K562 (cell line): ENCODE measurements around the gene DGCR6. TPM values are rescaled to one million over a fixed set of nuclear protein-coding genes. Genes with fewer than 3 reads are reported as not detected.
"Not testable (repeated sequence)": the region's sequence is repeated elsewhere in the genome, so short reads cannot be mapped to it uniquely, and the experiment has no call there.

Source experiments
- ATAC-seq: fragments of 200-7000 bp; cut with Tn5 transposase; 3 replicates; pipeline ENCODE4 v1.9.1; 2020; ENCODE audit warnings: moderate library complexity
- BruUV-seq: library from RNA; stranded (reverse); fragments of 400-500 nt; replicated peaks from 2 replicates; lab custom pipeline; 2021; lab: Mats Ljungman, UMichigan
- CTCF ChIA-PET: fragments of 300-600 bp; formaldehyde crosslinking; extraction: SDS; loops from one replicate; lab custom pipeline; 2021; ENCODE audit warnings: low intra/inter-chr PET ratio; lab: Yijun Ruan, JAX
- POLR2A ChIA-PET: fragments of 300-600, 350-650 bp; sonication (Branson Sonifier 250); formaldehyde crosslinking; extraction: SDS; loops from one replicate; lab custom pipeline; 2021; ENCODE audit warnings: antibody characterized with exemption, inconsistent platforms; lab: Yijun Ruan, JAX
- DNase-seq, 4 experiments: peaks; one replicate each; pipeline versions ENCODE4 v3.0.0 to v3.0.0-alpha.2; 2011 to 2018; ENCODE audit warnings: low spot score in 3 of 4, mixed read lengths in 3 of 4; ENCODE audit errors: extremely low read depth in 1 of 4
- FAIRE-seq: peaks from 2 replicates; lab custom pipeline; 2011; peaks lifted over from hg19 to GRCh38; lab: Jason Lieb, UNC
- H2AFZ ChIP-seq: 2 replicates; pipeline ENCODE4 v1.6.0; 2011; ENCODE audit warnings: low read depth, low read length, control low read depth, inconsistent platforms
- H3K27ac ChIP-seq: fragments of 200-600 bp; 3 replicates; pipeline ENCODE4 v1.8.0; 2011; ENCODE audit warnings: low read depth, mild to moderate bottlenecking, control low read depth, inconsistent platforms, low read length, moderate library complexity, mixed read lengths; ENCODE audit errors: extremely low read depth
- H3K27me3 ChIP-seq, 2 experiments: fragments of 300-600 bp in 1 of 2; 2 replicates in 1 of 2; 3 replicates in 1 of 2; pipeline versions ENCODE4 v1.6.0 to v1.8.0; 2011; ENCODE audit warnings: inconsistent platforms in 2 of 2, low read length in 2 of 2, mild to moderate bottlenecking in 1 of 2, mixed read lengths in 1 of 2, moderate library complexity in 1 of 2; ENCODE audit not compliant: control insufficient read depth in 2 of 2, insufficient read depth in 2 of 2
- H3K36me3 ChIP-seq: fragments of 300-600 bp; 3 replicates; pipeline ENCODE4 v1.8.0; 2011; ENCODE audit warnings: mild to moderate bottlenecking, low read length, inconsistent platforms; ENCODE audit not compliant: control insufficient read depth, insufficient read depth
- H3K4me1 ChIP-seq, 2 experiments: fragments of 200-600 bp in 1 of 2; replicated peaks in 1 of 2; 2 replicates in 1 of 2; 3 replicates in 1 of 2; pipeline versions ENCODE4 v1.5.1 to v1.8.0; 2011; ENCODE audit warnings: inconsistent platforms in 2 of 2, low read length in 2 of 2, mild to moderate bottlenecking in 1 of 2, mixed read lengths in 1 of 2, moderate library complexity in 1 of 2; ENCODE audit not compliant: control insufficient read depth in 2 of 2, insufficient read depth in 2 of 2
- H3K4me2 ChIP-seq: 2 replicates; pipeline ENCODE4 v1.6.1; 2011; ENCODE audit warnings: low read length, control low read depth, inconsistent platforms, mixed read lengths; ENCODE audit not compliant: insufficient read depth
- H3K4me3 ChIP-seq: fragments of 200-600 bp; sonication (generic), shearing (Covaris generic); 2 replicates; pipeline ENCODE4 v1.5.1; 2016; ENCODE audit warnings: control low read depth, inconsistent platforms
- H3K79me2 ChIP-seq: fragments of 200-600 bp; 3 replicates; pipeline ENCODE4 v1.8.0; 2011; ENCODE audit warnings: low read length, inconsistent platforms; ENCODE audit not compliant: control insufficient read depth, insufficient read depth
- H3K9ac ChIP-seq, 2 experiments: 2 replicates each; pipeline versions ENCODE4 v1.6.0 to v1.6.1; 2011; ENCODE audit warnings: low read depth in 2 of 2, low read length in 2 of 2, control low read depth in 1 of 2, inconsistent platforms in 1 of 2, mild to moderate bottlenecking in 1 of 2, mixed read lengths in 1 of 2; ENCODE audit not compliant: insufficient read depth in 1 of 2
- H3K9me1 ChIP-seq: one replicate; pipeline ENCODE4 v1.6.0; 2011; ENCODE audit warnings: inconsistent platforms, mild to moderate bottlenecking, low read length, moderate library complexity; ENCODE audit not compliant: control insufficient read depth, insufficient read depth
- H3K9me3 ChIP-seq: replicated peaks from 2 replicates; pipeline ENCODE4 v1.5.1; 2011; ENCODE audit warnings: low read depth, low read length, inconsistent platforms; ENCODE audit not compliant: control insufficient read depth, insufficient read depth
- H4K20me1 ChIP-seq: replicated peaks from 2 replicates; pipeline ENCODE4 v1.6.1; 2011; ENCODE audit warnings: low read length, inconsistent platforms, mixed read lengths; ENCODE audit not compliant: control insufficient read depth, insufficient read depth
- ARID1B ChIP-seq: fragments of 450-650 bp; IDR thresholded peaks from 2 replicates; pipeline ENCODE4 v1.6.1; 2016; ENCODE audit warnings: antibody characterized with exemption, mild to moderate bottlenecking, inconsistent platforms
- FUS ChIP-seq: fragments of 200-400 bp; formaldehyde crosslinking; optimal IDR thresholded peaks from 2 replicates; pipeline ENCODE3; 2017; ENCODE audit warnings: low read depth, low read length
- HEY1 ChIP-seq: fragments of 250-450 bp; sonication (Bioruptor Pico); IDR thresholded peaks from 2 replicates; pipeline ENCODE4 v1.5.0; 2020; ENCODE audit warnings: mild to moderate bottlenecking, moderate library complexity, borderline replicate concordance
- NCOA1 ChIP-seq: fragments of 450-650 bp; IDR thresholded peaks from 2 replicates; pipeline ENCODE4 v1.6.1; 2016; ENCODE audit warnings: low read depth
- PHB ChIP-seq: fragments of 250-450 bp; sonication (Bioruptor Pico); IDR thresholded peaks from 2 replicates; pipeline ENCODE4 v1.5.0; 2021
- RBFOX2 ChIP-seq: fragments of 200-400 bp; formaldehyde crosslinking; IDR thresholded peaks from 2 replicates; pipeline ENCODE4 v1.6.1; 2017; ENCODE audit warnings: low read depth, mild to moderate bottlenecking, low read length, moderate library complexity
- ZBTB34 ChIP-seq: fragments of 250-450 bp; sonication (Bioruptor Pico); IDR thresholded peaks from 2 replicates; pipeline ENCODE4 v1.8.0; 2021; ENCODE audit warnings: mild to moderate bottlenecking, moderate library complexity
- ZC3H4 ChIP-seq: sonication (generic); formaldehyde crosslinking; IDR thresholded peaks from 2 replicates; pipeline ENCODE4 v1.9.0; 2021; ENCODE audit warnings: missing genetic modification reagents, borderline replicate concordance
- ZKSCAN3 ChIP-seq: fragments of 250-450 bp; sonication (Bioruptor Pico); IDR thresholded peaks from 2 replicates; pipeline ENCODE4 v1.4.0; 2020
- ZNF3 ChIP-seq: fragments of 250-450 bp; sonication (Bioruptor Pico); IDR thresholded peaks from 2 replicates; pipeline ENCODE4 v1.5.0; 2021; ENCODE audit warnings: mild to moderate bottlenecking, moderate library complexity
- ZNF511 ChIP-seq: sonication (generic); formaldehyde crosslinking; IDR thresholded peaks from 2 replicates; pipeline ENCODE4 v1.8.0; 2022; ENCODE audit warnings: mild to moderate bottlenecking, missing genetic modification reagents
- ZNF584 ChIP-seq: fragments of 200-800 bp; sonication (Bioruptor generic); IDR thresholded peaks from 2 replicates; pipeline ENCODE4 v1.6.1; 2016; ENCODE audit warnings: low read depth, mild to moderate bottlenecking, missing genetic modification characterization, missing compliant biosample characterization
- WGBS: fragments of 100-300 bp; shearing (Covaris generic); methylation state at CpG from one replicate; pipeline ENCODE4 v1.1.6; 2016; ENCODE audit warnings: low coverage, mixed read lengths; ENCODE audit not compliant: insufficient coverage; ENCODE audit errors: missing lambda C conversion rate; 5-methylcytosine and 5-hydroxymethylcytosine counted together
- in situ Hi-C: fragments of 300-500 bp; cut with MboI; formaldehyde crosslinking; loops from 4 replicates; pipeline ENCODE4 v1.15.0; 2018; ENCODE audit warnings: inconsistent platforms, mixed read lengths
- intact Hi-C: fragments of 100-400 bp; cut with micrococcal nuclease; formaldehyde crosslinking; loops from 2 replicates; pipeline ENCODE4 v1.14.2; 2022
- polyA plus RNA-seq, 8 experiments: library from polyadenylated mRNA; depleted of rRNA in 4 of 8; stranded (reverse) in 5 of 8; unstranded in 3 of 8; fragments of >200 nt; fragmentation: Nextera tagmentation in 2 of 8; fragmentation: Illumina TruSeq in 1 of 8; extraction: Ambion mirVana in 2 of 8; extraction: Trizol in 1 of 8; gene quantifications; 2 replicates each; pipeline versions ENCODE4 v1.2.1 to v1.2.3, GENCODE V29; 2011 to 2014; ENCODE audit warnings: inconsistent platforms in 1 of 8, missing spikeins in 1 of 8
- total RNA-seq, 7 experiments: library from RNA; depleted of rRNA in 6 of 7; stranded (reverse); fragments of >200 nt in 6 of 7; fragmentation: Illumina TruSeq in 2 of 7; extraction: Trizol in 2 of 7; gene quantifications; 2 replicates each; pipeline versions ENCODE4 v1.2.1 to v1.2.3, GENCODE V29; 2011 to 2021; ENCODE audit warnings: low replicate concordance in 1 of 7

DGCR6 gene
- total and polyA plus RNA-seq, 9 of the 15 experiments (the other 6 are each of a cell fraction or from before 2014, with no cell fraction given) = 0.32 to 2.4 (median 1.7) TPM; not detected in 1

- in situ Hi-C loops, DNase-seq, BruUV-seq, H3K36me3 ChIP-seq, intact Hi-C loops, ATAC-seq, H3K9me3 ChIP-seq, H3K4me1 ChIP-seq, H3K4me3 ChIP-seq, POLR2A ChIA-PET, H3K27ac ChIP-seq, H3K27me3 ChIP-seq, H4K20me1 ChIP-seq, CTCF ChIA-PET, H3K9ac ChIP-seq, H3K9me1 ChIP-seq, H3K79me2 ChIP-seq, H3K4me2 ChIP-seq, H2AFZ ChIP-seq: not testable (repeated sequence)
- no CpG with 5 or more reads among the region's 12 CpGs for WGBS
- peak; percentile 11 for FAIRE-seq
Observed at GRCh38 chr22:18920257-18920902, 14.3 kb downstream of the DGCR6 start.

- Histone ChIP-seq H3K4me1 (no peaks in the 10 kb centered on the region), H3K9me3 (no peaks in the 10 kb centered on the region), H3K36me3 (no peaks in the 10 kb centered on the region), H3K79me2 (no peaks in the 10 kb centered on the region), H3K27ac (no peak overlapping the region), H3K27me3 (no peaks in the 10 kb centered on the region), H3K4me2 (no peak overlapping the region), H2AFZ (no peak overlapping the region), H3K4me3 (no peak overlapping the region), H3K9ac (no peak overlapping the region), H4K20me1 (no peaks in the 10 kb centered on the region), H3K9me1 (no peaks in the 10 kb centered on the region)
- no peak for ATAC-seq
- ChIA-PET CTCF (no interaction called here), POLR2A (no interaction called here)
- in situ Hi-C loops (no loop called here), intact Hi-C loops (no loop called here)
- FAIRE-seq = no peak
- no CpG with 5 or more reads among the region's 20 CpGs for WGBS
- no peak for DNase-seq
- BruUV-seq = no TSS peak
- no peak for TF ChIP-seq NCOA1
- no peak for TF ChIP-seq ZC3H4 (CRISPR knock-in tag)
- TF ChIP-seq ARID1B = no peak
- no peak for TF ChIP-seq ZNF584 (CRISPR knock-in tag)
- TF ChIP-seq ZNF3 (CRISPR knock-in tag) = no peak
- no peak for TF ChIP-seq ZNF511 (CRISPR knock-in tag)
- TF ChIP-seq PHB (CRISPR knock-in tag) = no peak
- no peak for TF ChIP-seq HEY1 (CRISPR knock-in tag)
- no peak for TF ChIP-seq RBFOX2
- TF ChIP-seq ZBTB34 (CRISPR knock-in tag) = no peak
- no peak for TF ChIP-seq ZKSCAN3 (CRISPR knock-in tag)
- TF ChIP-seq FUS = no peak
Observed at GRCh38 chr22:18925368-18926064, 19.4 kb downstream of the DGCR6 start.
